Measurements from ENCODE around the gene NXPE3.

Gene NXPE3

DNA sequence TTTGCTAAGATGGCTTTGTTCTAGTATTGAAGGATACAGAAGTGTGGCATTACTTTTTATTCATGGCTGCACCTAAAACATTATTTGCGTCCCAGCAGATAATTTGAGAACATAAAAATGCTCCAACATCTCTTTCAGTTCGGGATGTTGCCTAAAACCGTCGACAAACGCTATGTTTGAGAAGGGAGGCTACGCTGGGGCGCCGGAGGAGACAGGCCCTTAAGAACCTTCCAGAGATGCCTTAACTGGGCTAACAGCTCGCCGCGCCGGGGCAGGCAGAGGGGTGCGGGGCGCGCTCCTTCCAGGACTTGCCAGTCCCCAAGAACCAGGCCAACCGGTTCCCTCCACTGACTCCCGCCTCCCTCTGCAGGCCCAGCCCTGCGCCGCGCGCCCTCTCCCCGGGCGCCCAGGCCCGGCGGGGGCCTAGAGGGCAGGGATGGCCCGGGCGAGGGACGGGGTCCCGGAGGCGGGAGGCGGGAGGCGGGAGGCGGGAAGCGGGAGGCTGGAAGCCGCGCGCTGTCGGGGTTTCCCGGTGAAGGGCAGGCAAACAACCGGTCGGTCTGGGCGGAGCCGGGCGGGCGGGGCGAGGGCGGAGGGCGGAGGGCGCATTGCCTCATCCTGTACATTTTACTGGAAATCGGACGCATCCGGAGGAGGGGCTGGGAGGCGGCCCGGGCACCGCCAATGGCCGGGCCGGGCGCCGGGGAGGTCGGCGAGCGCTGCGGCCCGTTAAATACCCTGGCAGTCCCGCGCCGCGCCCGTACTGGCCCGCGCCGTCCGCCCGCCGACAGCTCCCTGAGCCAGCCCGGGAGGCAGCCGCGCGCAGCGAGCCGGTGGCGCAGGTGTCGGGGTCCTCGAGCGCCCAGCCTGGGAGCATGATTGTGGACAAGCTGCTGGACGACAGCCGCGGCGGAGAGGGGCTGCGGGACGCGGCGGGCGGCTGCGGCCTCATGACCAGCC, 70.0 kb downstream of the NXPE3 start, which contains the start of gene NFKBIZ:
NFKBIZ (plus strand) TSS at position 761 of the 960 bp plus-strand sequence; CDS start at position 876, 115 bp downstream.
- peak; percentile 99 for DNase-seq (ENCODE audit: low spot score)
- TF ChIP-seq, protein P1, sequence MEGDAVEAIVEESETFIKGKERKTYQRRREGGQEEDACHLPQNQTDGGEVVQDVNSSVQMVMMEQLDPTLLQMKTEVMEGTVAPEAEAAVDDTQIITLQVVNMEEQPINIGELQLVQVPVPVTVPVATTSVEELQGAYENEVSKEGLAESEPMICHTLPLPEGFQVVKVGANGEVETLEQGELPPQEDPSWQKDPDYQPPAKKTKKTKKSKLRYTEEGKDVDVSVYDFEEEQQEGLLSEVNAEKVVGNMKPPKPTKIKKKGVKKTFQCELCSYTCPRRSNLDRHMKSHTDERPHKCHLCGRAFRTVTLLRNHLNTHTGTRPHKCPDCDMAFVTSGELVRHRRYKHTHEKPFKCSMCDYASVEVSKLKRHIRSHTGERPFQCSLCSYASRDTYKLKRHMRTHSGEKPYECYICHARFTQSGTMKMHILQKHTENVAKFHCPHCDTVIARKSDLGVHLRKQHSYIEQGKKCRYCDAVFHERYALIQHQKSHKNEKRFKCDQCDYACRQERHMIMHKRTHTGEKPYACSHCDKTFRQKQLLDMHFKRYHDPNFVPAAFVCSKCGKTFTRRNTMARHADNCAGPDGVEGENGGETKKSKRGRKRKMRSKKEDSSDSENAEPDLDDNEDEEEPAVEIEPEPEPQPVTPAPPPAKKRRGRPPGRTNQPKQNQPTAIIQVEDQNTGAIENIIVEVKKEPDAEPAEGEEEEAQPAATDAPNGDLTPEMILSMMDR (IDR thresholded peaks at IDR 0.05) = no peak
- Histone ChIP-seq H3K4me3 (peak within 1 kb of the TSS; percentile 87), H3K27ac (peak within 1 kb of the TSS; percentile 97 to 98)

DNA sequence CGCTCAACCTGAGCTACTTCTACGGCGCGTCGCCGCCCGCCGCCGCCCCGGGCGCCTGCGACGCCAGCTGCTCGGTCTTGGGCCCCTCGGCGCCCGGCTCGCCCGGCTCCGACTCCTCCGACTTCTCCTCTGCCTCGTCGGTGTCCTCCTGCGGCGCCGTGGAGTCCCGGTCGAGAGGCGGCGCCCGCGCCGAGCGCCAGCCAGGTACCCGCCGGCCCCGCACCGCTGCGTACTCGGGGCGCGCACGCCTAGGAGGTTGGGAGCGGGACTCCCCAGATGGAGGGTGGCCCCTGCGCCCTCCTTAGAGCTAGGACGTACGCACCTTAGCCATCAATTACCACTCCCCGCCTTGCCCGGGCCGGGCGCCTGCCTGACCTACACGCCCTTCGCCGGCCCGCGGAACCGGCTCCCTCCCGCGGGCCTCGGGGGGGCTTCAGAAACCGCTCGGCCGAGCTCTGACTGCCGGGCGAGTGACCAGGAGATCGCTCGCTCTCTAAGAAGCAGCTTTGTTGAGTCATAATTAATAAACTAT, 70.8 kb downstream of the NXPE3 start:
- TF ChIP-seq, protein P1 (IDR thresholded peaks at IDR 0.05) = no peak
- Histone ChIP-seq H3K4me3 (peak overlapping the region; percentile 87), H3K27ac (peak overlapping the region; percentile 97 to 98)
- DNase-seq (ENCODE audit: low spot score) = no peak

DNA sequence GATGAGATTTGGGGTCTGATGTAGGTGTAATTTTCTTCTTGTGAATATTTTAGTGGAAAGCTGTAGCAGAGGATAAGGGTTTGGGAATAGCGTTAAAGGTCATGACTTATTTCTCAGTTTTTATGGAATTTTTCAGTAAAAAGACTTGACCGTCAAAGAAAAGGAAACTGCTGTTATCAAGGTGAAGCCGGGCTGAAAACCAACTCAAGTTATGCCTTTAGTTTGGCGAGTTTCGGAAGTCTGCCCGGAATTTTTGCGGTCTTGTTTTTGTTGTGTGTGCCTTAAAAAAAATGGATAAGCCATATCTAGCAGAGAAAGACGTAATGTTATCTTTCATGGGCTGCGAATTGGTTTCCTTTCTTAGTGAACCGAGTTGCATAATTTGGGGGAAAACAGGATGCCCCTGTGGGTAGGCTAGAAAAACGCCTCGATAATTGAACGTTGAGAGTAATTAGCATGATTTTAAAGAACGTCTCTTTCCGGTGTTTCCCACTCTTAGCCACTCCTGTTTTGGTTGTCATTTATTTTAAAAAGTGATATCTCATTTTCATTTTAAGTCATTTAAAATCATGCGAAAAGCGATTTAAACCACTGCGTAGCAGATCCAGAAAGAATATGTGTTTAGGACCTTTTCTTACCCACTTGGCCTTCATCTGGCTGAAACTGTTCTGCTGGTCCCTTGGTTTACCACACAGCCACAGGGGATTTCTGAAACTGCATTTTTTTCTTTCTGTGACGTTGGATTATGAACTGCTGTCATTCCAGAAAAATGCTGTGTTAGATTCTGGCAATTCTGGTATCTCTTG, 71.4 kb downstream of the NXPE3 start:
- TF ChIP-seq, protein P1 (IDR thresholded peaks at IDR 0.05) = no peak
- peak overlapping the region; percentile 97 to 98 for H3K27ac ChIP-seq
- DNase-seq (ENCODE audit: low spot score) = no peak
- H3K4me3 ChIP-seq = peak overlapping the region; percentile 87

DNA sequence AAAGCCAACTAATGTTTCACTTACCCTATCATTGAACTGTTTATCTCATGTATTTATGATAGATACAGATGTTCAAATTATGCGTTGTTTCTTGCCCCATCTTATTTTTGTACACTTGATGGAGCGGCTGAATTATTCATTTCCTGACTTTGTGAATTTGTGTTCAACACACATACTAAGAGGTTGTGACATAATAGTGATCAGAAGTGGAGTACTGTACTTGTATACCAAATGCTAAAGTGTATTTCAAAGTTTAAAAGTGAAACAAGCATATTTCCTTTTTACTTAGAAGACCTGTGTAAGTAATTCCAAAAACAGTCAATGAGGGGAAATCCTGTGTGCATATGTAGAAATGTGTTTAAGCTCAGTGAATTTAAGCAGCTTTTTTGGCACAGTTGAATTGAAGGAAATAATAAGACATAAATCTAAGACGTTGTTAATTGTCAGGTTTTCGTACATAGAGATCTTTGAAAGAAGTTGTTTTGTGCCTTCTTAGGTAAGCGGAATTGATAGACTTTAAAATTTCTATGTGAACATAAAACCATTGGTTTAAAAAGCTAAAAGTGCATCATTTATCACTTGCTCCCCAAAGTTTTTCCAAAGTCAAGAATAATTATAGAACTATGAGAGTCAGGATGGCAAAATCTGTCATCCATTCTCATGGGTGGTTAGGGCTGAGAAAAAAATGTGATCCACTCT, 72.2 kb downstream of the NXPE3 start:
- H3K4me3 ChIP-seq = peak overlapping the region; percentile 87
- TF ChIP-seq, protein P1 (IDR thresholded peaks at IDR 0.05) = no peak
- no peak for DNase-seq (ENCODE audit: low spot score)
- peak overlapping the region; percentile 97 to 98 for H3K27ac ChIP-seq

DNA sequence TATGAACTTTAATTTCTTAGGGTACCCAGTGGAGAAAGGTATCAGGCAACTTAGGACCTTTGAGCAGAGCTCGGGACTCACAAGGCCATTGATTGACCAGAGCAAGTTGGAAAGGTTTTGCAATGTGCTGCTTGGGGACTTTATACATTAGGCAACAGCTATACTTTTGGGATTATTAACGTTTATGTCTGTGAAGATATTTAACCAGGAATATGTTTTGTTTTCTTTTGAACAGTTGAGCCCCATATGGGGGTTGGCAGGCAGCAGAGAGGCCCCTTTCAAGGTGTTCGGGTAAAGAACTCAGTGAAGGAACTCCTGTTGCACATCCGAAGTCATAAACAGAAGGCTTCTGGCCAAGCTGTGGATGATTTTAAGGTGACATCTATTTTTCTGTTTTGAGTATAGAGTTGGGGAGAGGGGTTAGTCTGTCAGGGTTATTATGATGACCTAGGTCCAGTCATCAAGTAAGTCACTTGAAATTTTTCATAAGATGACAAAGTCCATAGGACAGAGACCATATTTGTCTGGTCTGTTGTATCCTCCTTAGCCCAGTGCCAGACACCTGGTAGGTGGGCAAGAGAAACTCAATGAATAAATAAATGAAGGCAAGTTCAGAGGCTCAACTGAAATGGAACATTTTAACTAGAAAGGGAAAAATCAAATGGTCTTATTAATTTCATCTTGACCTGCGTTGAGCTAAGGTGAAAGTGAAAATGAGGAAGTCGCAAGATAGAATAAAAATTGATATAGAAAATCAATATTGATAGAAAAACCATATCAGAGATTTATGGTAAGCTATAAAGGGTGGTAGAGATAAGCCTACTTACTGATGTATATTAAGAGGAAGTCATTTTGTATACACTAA, 73.1 kb downstream of the NXPE3 start:
- Histone ChIP-seq H3K4me3 (peak overlapping the region; percentile 87), H3K27ac (peak overlapping the region; percentile 97 to 98)
- TF ChIP-seq, protein P1 (IDR thresholded peaks at IDR 0.05) = no peak
- no peak for DNase-seq (ENCODE audit: low spot score)

All from coronary artery (tissue), 2 donors.